GM21367 (cell line): ENCODE data around the gene FOXP2.
"Not testable (repeated sequence)": the region's sequence is repeated elsewhere in the genome, so short reads cannot be mapped to it uniquely, and the experiment has no call there.

Experiments
- ATAC-seq: cut with Tn5 transposase; IDR thresholded peaks from one replicate; pipeline ENCODE4 v1.9.1; 2021; ENCODE audit not compliant: unreplicated experiment

The FOXP2 gene

GRCh38 chr7:114575098-114575497 lies 160.5 kb downstream of the FOXP2 start:
- ATAC-seq, result no peak

- not testable (repeated sequence) for ATAC-seq
Observed at GRCh38 chr7:114580963-114581362, 166.3 kb downstream of the FOXP2 start.

DNA sequence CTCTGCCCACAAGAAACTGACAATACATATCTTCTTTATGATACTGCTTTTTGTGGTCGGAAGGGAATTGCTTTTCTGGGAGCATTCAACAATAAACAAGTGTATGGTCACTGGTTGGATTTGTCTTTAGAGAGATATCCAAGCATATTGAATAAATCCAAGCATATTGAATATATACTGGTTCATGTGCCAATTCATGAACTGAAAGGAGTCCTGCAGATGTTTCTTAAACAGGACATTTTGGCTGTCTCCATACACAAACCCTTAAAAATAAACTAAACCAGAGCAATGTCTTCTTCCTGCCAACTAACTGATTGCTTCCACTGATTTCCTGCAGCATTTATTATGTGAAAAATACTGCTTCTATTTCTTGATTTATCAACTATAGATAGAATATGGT lies 173.9 kb downstream of the FOXP2 start:
- ATAC-seq, result no peak

- ATAC-seq, result no peak
Observed at GRCh38 chr7:114589436-114589835, 174.8 kb downstream of the FOXP2 start.

GRCh38 chr7:114590298-114590697 lies 175.7 kb downstream of the FOXP2 start:
- no peak for ATAC-seq

DNA sequence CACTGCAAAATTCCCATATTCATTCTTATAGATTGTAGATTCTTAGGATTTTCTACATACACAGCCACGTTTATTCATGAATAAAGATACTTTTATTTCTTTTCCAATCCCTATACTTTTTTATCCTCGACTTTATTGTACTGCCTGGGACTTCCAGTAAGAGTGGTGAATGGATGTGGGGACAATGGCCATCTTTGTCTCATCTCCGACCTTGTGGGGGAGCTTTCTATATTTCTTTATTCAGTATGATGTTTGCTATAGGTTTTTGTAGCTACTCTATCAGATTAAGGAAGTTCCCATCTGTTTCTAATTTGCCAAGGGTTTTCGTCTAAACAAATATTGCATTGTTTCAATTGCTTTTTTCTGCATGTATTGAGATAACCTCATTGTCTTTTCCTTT lies 184.3 kb downstream of the FOXP2 start:
- ATAC-seq, result no peak

DNA sequence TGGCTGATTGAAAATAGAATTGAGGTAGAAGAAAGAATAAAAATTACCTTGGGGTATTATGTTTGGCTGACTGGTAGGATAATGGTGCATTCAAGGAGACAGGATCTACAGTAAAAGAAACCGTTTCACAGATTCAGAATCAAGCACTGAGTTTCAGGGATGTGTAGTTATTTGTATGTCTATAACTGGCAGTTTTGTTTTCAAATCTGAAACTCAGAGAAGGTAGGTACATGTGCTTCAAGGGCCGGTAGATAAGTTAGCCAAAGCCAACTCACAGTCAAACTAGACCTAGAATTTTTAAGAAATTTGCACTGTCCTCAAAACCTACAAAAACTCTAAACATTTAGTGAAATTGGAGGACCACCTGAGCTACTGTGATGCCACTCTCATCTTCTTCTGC lies 191.5 kb downstream of the FOXP2 start:
- ATAC-seq, result no peak

GRCh38 chr7:114608822-114609221 lies 194.2 kb downstream of the FOXP2 start:
- ATAC-seq, result not testable (repeated sequence)

- no peak for ATAC-seq
Observed at GRCh38 chr7:114620208-114620607, 205.6 kb downstream of the FOXP2 start.

- ATAC-seq, result no peak
Observed at GRCh38 chr7:114622221-114622620, 207.6 kb downstream of the FOXP2 start.

GRCh38 chr7:114623146-114623545 lies 208.5 kb downstream of the FOXP2 start:
- no peak for ATAC-seq

- ATAC-seq, result no peak
Observed at GRCh38 chr7:114627231-114627630, 212.6 kb downstream of the FOXP2 start.

DNA sequence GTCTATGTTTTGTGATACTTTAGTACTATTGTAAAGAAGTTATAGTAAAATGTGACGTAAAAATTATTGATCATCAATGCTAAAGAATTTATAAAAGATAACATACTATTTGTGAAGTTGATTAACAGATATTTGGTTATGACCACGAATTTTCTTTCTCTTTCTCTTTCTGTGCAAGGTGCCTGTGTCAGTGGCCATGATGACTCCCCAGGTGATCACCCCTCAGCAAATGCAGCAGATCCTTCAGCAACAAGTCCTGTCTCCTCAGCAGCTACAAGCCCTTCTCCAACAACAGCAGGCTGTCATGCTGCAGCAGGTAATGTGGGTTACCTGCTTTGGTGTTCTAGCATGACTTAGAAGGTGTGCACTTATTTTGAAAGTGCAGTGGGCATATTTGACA lies 213.7 kb downstream of the FOXP2 start:
- no peak for ATAC-seq

DNA sequence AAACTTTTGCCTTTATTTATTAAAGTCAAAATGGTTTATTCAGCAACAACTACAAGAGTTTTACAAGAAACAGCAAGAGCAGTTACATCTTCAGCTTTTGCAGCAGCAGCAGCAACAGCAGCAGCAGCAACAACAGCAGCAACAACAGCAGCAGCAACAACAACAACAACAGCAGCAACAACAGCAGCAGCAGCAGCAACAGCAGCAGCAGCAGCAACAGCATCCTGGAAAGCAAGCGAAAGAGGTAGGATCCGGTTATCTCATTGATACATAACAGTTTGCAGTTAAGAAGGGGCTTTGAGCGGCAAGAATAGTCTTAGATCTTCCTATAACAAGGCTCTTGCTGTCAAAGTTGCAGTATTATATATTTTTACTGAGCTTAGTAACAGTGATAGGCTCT lies 215.1 kb downstream of the FOXP2 start:
- ATAC-seq, result no peak

GRCh38 chr7:114630201-114630990 lies 215.8 kb downstream of the FOXP2 start:
- no peak for ATAC-seq

- no peak for ATAC-seq
Observed at GRCh38 chr7:114631249-114631822, 216.7 kb downstream of the FOXP2 start.

DNA sequence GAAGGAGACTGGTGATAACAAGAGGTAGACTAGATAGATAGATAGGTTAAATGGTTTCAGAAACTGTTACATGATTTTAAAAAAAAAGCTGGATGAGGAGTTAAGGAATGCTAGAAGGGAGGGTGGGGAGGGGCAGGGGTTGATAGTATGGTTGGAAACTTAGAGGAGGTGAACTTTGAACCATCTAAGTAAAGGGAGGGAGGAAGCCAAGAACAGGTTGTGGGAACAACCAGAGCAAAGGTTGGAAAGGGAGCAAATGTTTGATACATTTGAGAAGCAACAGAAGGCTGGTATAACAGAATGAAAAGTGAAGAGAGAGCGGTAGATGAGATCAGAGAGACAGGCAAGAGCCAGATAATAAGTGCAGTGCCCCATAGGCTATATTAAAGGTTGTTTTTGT lies 224.8 kb downstream of the FOXP2 start:
- ATAC-seq, result no peak

DNA sequence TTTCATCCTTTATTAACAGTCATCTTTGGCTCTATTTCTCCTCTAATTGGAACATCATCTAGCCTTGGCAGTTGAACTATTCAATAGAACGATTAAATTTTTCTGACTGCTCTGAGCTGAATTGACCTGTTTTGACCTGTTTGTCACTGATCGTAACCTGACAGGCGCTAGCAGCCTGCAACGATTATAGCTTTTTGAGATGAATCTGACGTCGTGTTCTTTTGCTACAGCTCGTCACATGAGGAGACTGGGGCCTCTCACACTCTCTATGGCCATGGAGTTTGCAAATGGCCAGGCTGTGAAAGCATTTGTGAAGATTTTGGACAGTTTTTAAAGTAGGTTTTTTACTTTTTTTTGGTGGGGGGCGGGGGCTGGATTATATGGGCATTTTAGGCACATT lies 229.8 kb downstream of the FOXP2 start:
- ATAC-seq, result no peak

DNA sequence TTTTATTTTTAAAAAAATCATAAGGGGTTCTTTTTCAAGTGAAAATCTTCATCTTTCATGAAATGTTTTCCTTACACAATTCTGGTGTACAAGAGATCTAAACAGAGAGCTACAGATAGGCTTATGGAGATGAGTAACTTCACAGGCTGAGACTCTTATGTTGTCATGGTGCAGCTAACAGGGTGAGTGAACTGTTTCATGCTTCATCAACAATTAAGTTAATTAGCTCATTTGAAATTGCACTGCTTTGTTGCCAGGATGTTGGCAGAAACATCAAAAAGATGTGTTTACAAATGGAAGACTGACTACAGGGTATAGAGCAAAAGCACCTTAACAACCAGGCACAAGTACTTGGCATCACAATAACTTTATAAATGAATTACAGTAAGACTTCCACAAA lies 230.8 kb downstream of the FOXP2 start:
- no peak for ATAC-seq

GRCh38 chr7:114647518-114647917 lies 232.9 kb downstream of the FOXP2 start:
- ATAC-seq, result no peak

- no peak for ATAC-seq
Observed at GRCh38 chr7:114648117-114648516, 233.5 kb downstream of the FOXP2 start.

DNA sequence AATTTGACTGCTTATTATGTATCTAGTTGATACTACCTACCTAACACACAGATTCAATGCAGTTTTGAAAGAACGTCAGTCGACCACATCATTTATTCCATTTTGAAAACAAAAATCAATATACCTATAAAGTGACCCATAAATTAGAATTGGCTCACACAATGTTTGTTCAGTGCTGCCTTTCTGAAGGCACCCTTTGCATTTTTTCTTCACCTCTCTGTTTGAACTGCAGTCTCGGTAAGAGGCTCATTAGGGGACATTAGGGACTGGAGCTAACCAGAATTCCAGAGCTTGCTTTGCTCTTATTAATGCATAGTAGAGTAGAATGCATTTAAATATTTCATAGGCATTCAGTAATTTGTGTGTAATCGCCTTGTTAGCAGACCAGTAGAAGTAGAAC lies 234.1 kb downstream of the FOXP2 start:
- ATAC-seq, result no peak

DNA sequence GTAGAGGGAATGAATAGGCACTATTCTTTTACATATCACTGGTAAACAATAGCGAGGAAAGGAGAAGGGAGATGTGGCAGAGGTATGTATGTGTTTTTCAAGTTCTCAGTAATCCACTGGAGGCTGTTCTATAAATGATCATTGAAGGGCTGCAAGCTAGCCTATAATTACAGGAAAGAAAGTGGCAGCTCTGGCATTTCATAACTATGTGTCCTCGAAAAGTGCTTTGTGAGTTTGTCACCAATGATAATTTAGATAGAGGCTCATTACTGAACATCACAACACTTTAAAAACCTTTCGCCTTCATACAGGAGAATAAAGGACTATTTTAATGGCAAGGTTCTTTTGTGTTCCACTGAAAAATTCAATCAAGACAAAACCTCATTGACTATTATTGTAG lies 235.1 kb downstream of the FOXP2 start:
- no peak for ATAC-seq
